H9 (cell line): ENCODE data around the gene LRIG3. TPM values are rescaled to one million over a fixed set of nuclear protein-coding genes. Genes with fewer than 3 reads are reported as not detected.

Source experiments
- DNase-seq: peaks from one replicate; pipeline ENCODE4 v3.0.0-alpha.2; 2017
- H2AFZ ChIP-seq: one replicate; pipeline ENCODE4 v1.6.1; 2013; ENCODE audit warnings: mild to moderate bottlenecking, low read length, control low read depth, moderate library complexity
- H2AK5ac ChIP-seq: 2 replicates; pipeline ENCODE4 v1.6.1; 2013; ENCODE audit warnings: low read length, control low read depth, mixed read lengths; ENCODE audit not compliant: insufficient read length
- H2BK120ac ChIP-seq: one replicate; pipeline ENCODE4 v1.6.1; 2013; ENCODE audit warnings: low read depth, mild to moderate bottlenecking, low read length, control low read depth, inconsistent platforms; ENCODE audit not compliant: poor library complexity, severe bottlenecking
- H2BK12ac ChIP-seq: 2 replicates; pipeline ENCODE4 v1.6.1; 2013; ENCODE audit warnings: low read length, control low read depth, mixed read lengths, low read depth; ENCODE audit not compliant: insufficient read length
- H2BK15ac ChIP-seq: 2 replicates; pipeline ENCODE4 v1.6.1; 2013; ENCODE audit warnings: low read depth, low read length, control low read depth
- H2BK20ac ChIP-seq: one replicate; pipeline ENCODE4 v1.6.1; 2013; ENCODE audit warnings: low read depth, mild to moderate bottlenecking, low read length, control low read depth, inconsistent platforms; ENCODE audit not compliant: poor library complexity, severe bottlenecking
- H2BK5ac ChIP-seq: 2 replicates; pipeline ENCODE4 v1.6.1; 2013; ENCODE audit warnings: low read length, control low read depth, mixed read lengths; ENCODE audit not compliant: insufficient read length
- H3K14ac ChIP-seq: 2 replicates; pipeline ENCODE4 v1.6.1; 2013; ENCODE audit warnings: low read length, control low read depth; ENCODE audit not compliant: insufficient read depth
- H3K18ac ChIP-seq: 2 replicates; pipeline ENCODE4 v1.6.1; 2013; ENCODE audit warnings: low read depth, mild to moderate bottlenecking, mixed read lengths, low read length, control low read depth; ENCODE audit not compliant: insufficient read length
- H3K23ac ChIP-seq: 2 replicates; pipeline ENCODE4 v1.6.1; 2013; ENCODE audit warnings: low read length, control low read depth, mixed read lengths, low read depth; ENCODE audit not compliant: insufficient read length
- H3K23me2 ChIP-seq: 2 replicates; pipeline ENCODE4 v1.6.1; 2013; ENCODE audit warnings: low read depth, mild to moderate bottlenecking, mixed read lengths, low read length, control low read depth; ENCODE audit not compliant: insufficient read length, poor library complexity, severe bottlenecking
- H3K27ac ChIP-seq: 2 replicates; pipeline ENCODE4 v1.5.1; 2013; ENCODE audit warnings: low read length, control low read depth, mixed read lengths, low read depth; ENCODE audit not compliant: insufficient read length
- H3K27me3 ChIP-seq: 2 replicates; pipeline ENCODE4 v1.6.1; 2013; ENCODE audit warnings: low read length, control low read depth, inconsistent platforms; ENCODE audit not compliant: insufficient read depth
- H3K4ac ChIP-seq: 2 replicates; pipeline ENCODE4 v1.6.1; 2013; ENCODE audit warnings: low read depth, mild to moderate bottlenecking, control low read depth, inconsistent platforms, low read length, moderate library complexity
- H3K4me1 ChIP-seq: 2 replicates; pipeline ENCODE4 v1.6.1; 2013; ENCODE audit warnings: low read length, control low read depth, inconsistent platforms; ENCODE audit not compliant: insufficient read depth
- H3K4me2 ChIP-seq: 2 replicates; pipeline ENCODE4 v1.6.1; 2013; ENCODE audit warnings: low read length, control low read depth, mixed read lengths; ENCODE audit not compliant: insufficient read length, insufficient read depth
- H3K56ac ChIP-seq: 2 replicates; pipeline ENCODE4 v1.6.1; 2013; ENCODE audit warnings: low read depth, mild to moderate bottlenecking, mixed read lengths, low read length, control low read depth; ENCODE audit not compliant: insufficient read length
- H3K79me1 ChIP-seq: 2 replicates; pipeline ENCODE4 v1.6.1; 2013; ENCODE audit warnings: low read depth, mild to moderate bottlenecking, moderate library complexity, low read length, control low read depth, inconsistent platforms; ENCODE audit not compliant: insufficient read depth, poor library complexity, severe bottlenecking
- H3K79me2 ChIP-seq: 2 replicates; pipeline ENCODE4 v1.6.1; 2013; ENCODE audit warnings: low read length, control low read depth, inconsistent platforms; ENCODE audit not compliant: insufficient read depth
- H3K9ac ChIP-seq: 2 replicates; pipeline ENCODE4 v1.6.1; 2013; ENCODE audit warnings: low read length, control low read depth, mixed read lengths; ENCODE audit not compliant: insufficient read length; ENCODE audit errors: extremely low read depth
- H3K9me3 ChIP-seq: one replicate; pipeline ENCODE4 v1.6.1; 2013; ENCODE audit warnings: low read depth, low read length, inconsistent platforms; ENCODE audit not compliant: control insufficient read depth
- H3T11ph ChIP-seq: one replicate; pipeline ENCODE4 v1.6.1; 2013; ENCODE audit warnings: mild to moderate bottlenecking, low read length, control low read depth, inconsistent platforms
- H4K20me1 ChIP-seq: one replicate; pipeline ENCODE4 v1.6.1; 2013; ENCODE audit not compliant: control insufficient read depth, insufficient read length, insufficient read depth
- H4K5ac ChIP-seq: 2 replicates; pipeline ENCODE4 v1.6.1; 2013; ENCODE audit warnings: low read depth, mild to moderate bottlenecking, mixed read lengths, low read length, control low read depth; ENCODE audit not compliant: insufficient read length
- H4K8ac ChIP-seq: replicated peaks from 2 replicates; pipeline ENCODE4 v1.6.1; 2013; ENCODE audit warnings: low read length, control low read depth, mixed read lengths, low read depth; ENCODE audit not compliant: insufficient read length
- H4K91ac ChIP-seq: 2 replicates; pipeline ENCODE4 v1.6.1; 2013; ENCODE audit warnings: low read depth, mild to moderate bottlenecking, moderate library complexity, mixed read lengths, low read length, control low read depth; ENCODE audit not compliant: insufficient read length
- H3K27ac Mint-ChIP-seq, 3 experiments: 2 replicates in 2 of 3; 3 replicates in 1 of 3; pipeline ENCODE4 v1.8.0; 2020 to 2021; ENCODE audit warnings: mixed read lengths in 3 of 3, mild to moderate bottlenecking in 1 of 3, moderate library complexity in 1 of 3
- H3K27me3 Mint-ChIP-seq: 2 replicates; pipeline ENCODE4 v1.8.0; 2021; ENCODE audit warnings: low read depth, mild to moderate bottlenecking, moderate library complexity, mixed read lengths
- H3K36me3 Mint-ChIP-seq, 3 experiments: 2 replicates in 2 of 3; 3 replicates in 1 of 3; pipeline ENCODE4 v1.8.0; 2020 to 2021; ENCODE audit warnings: low read depth in 3 of 3, mixed read lengths in 3 of 3; ENCODE audit not compliant: insufficient read depth in 1 of 3
- H3K4me1 Mint-ChIP-seq, 2 experiments: 2 replicates each; pipeline ENCODE4 v1.8.0; 2020; ENCODE audit warnings: mixed read lengths in 2 of 2
- H3K4me3 Mint-ChIP-seq, 2 experiments: 2 replicates in 1 of 2; 3 replicates in 1 of 2; pipeline ENCODE4 v1.8.0; 2020 to 2021; ENCODE audit warnings: mild to moderate bottlenecking in 2 of 2, mixed read lengths in 2 of 2, moderate library complexity in 1 of 2
- H3K9me3 Mint-ChIP-seq, 2 experiments: 2 replicates in 1 of 2; 3 replicates in 1 of 2; pipeline ENCODE4 v1.8.0; 2020; ENCODE audit warnings: mild to moderate bottlenecking in 2 of 2, mixed read lengths in 2 of 2, moderate library complexity in 1 of 2
- CTCF ChIP-seq: fragments of 200-600 bp; sonication (generic); conservative IDR thresholded peaks from 3 replicates; pipeline ENCODE4 v1.8.0; 2021; ENCODE audit warnings: antibody characterized with exemption, mild to moderate bottlenecking
- WGBS: extraction: QIAGEN DNeasy Blood & Tissue Kit; methylation state at CpG from one replicate; pipeline ENCODE4 v1.1.7; 2013; ENCODE audit warnings: missing lambda C conversion rate, low lambda C conversion rate, mixed read lengths; ENCODE audit not compliant: insufficient read length; ENCODE audit errors: extremely low coverage; 5-methylcytosine and 5-hydroxymethylcytosine counted together
- total RNA-seq: library from RNA; stranded (reverse); gene quantifications from 2 replicates; pipeline ENCODE4 v1.2.1, GENCODE V29; 2021

The LRIG3 gene
- total RNA-seq, 1 experiment from 2014 or later, result 10.9 TPM

GRCh38 chr12:58931518-58931917 is 11.2 kb upstream of the LRIG3 start:
- H3K18ac ChIP-seq, result no peak overlapping the region
- H3K4ac ChIP-seq, result no peak overlapping the region
- H3K36me3 Mint-ChIP-seq, result 0 out of 7 replicates have a peak, but pooled peaks cover 0 to 3% (median 0%) of the 10 kb centered on the region in 3 experiments
- 100% methylated on average over 2 of the region's 4 CpGs for WGBS
- no peak overlapping the region for H2BK15ac ChIP-seq
- no peak overlapping the region for H3K23ac ChIP-seq
- no peaks in the 10 kb centered on the region for H3K79me1 ChIP-seq
- peak; percentile 63 for TF ChIP-seq CTCF
- H3K4me1 Mint-ChIP-seq, result peaks cover 6 to 8% of the 10 kb centered on the region in 2 experiments
- H2AK5ac ChIP-seq, result no peak overlapping the region
- H3K9ac ChIP-seq, result no peak overlapping the region
- no peaks in the 10 kb centered on the region for H3K27me3 Mint-ChIP-seq
- H3K14ac ChIP-seq, result no peak overlapping the region
- H3K56ac ChIP-seq, result no peak overlapping the region
- H3T11ph ChIP-seq, result no peak overlapping the region
- H2BK12ac ChIP-seq, result no peak overlapping the region
- no peak overlapping the region for H2BK20ac ChIP-seq
- H2AFZ ChIP-seq, result no peak overlapping the region
- no peak overlapping the region for H2BK5ac ChIP-seq
- H2BK120ac ChIP-seq, result no peak overlapping the region
- 0 out of 7 replicates have a peak overlapping the region, but pooled peaks of 1 of the 3 experiments have one; percentile 16 for H3K27ac Mint-ChIP-seq
- H4K8ac ChIP-seq, result no peak overlapping the region
- H3K4me2 ChIP-seq, result no peak overlapping the region
- H3K23me2 ChIP-seq, result no peaks in the 10 kb centered on the region
- no peak overlapping the region for H3K4me3 Mint-ChIP-seq
- H4K5ac ChIP-seq, result no peak overlapping the region
- DNase-seq, result no peak
- H4K20me1 ChIP-seq, result no peaks in the 10 kb centered on the region
- H3K79me2 ChIP-seq, result no peaks in the 10 kb centered on the region
- no peak overlapping the region for H3K27ac ChIP-seq
- H4K91ac ChIP-seq, result no peak overlapping the region
- H3K27me3 ChIP-seq, result no peaks in the 10 kb centered on the region
- peaks cover 0 to 4% of the 10 kb centered on the region in 2 experiments; a peak in 1 of 5 replicates for H3K9me3 Mint-ChIP-seq
- no peaks in the 10 kb centered on the region for H3K4me1 ChIP-seq
- H3K9me3 ChIP-seq, result no peaks in the 10 kb centered on the region
